Measurements from ENCODE around the gene BNIP5. TPM values are rescaled to one million over a fixed set of nuclear protein-coding genes. Genes with fewer than 3 reads are reported as not detected.

The BNIP5 gene
- total and polyA plus RNA-seq, 2 of the 13 experiments (the other 11 are each of a cell fraction or from before 2014, with no cell fraction given): not detected

DNA sequence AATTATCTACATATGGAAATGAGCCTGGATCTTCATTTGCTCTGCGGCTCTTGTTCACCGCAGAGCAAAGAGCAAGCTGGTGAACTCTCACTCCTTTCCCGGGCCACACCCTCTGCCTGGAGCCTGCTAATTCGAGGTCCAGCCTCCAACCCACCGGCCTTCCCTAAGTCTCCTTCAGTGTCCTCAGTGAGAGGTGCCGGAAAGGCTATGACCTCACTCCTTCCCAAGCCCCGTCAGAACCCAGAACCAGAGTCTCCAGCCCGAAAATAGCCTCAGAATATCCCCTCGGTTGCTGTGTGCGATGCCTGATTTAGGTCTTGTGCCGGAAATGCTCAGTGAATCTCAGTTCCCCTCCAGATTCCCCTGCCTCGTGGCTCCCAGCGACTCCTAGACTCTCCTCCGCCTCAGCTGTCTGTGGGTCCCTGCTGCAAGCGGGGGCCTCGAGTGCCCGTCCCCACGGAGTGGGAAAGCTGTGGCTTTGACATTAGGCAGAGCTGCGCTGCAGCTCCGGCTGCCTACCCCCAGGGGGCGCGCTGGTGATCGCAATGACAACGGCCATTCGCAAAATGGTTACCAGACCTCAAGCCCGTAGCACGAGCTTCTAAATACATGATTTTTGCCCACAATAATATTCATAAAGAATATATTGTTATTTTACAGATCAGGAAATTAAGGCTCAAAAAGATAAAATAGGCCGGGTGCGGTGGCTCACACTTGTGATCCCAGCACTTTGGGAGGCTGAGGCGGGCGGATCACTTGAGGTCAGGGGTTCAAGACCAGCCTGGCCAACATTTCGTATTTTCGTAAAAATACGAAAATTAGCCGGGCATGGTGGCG is 4.1 kb upstream of the BNIP5 start (continued):
- TF ChIP-seq, protein P1, sequence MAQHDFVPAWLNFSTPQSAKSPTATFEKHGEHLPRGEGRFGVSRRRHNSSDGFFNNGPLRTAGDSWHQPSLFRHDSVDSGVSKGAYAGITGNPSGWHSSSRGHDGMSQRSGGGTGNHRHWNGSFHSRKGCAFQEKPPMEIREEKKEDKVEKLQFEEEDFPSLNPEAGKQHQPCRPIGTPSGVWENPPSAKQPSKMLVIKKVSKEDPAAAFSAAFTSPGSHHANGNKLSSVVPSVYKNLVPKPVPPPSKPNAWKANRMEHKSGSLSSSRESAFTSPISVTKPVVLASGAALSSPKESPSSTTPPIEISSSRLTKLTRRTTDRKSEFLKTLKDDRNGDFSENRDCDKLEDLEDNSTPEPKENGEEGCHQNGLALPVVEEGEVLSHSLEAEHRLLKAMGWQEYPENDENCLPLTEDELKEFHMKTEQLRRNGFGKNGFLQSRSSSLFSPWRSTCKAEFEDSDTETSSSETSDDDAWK (CRISPR knock-in tag; IDR thresholded peaks at IDR 0.05): no peak
- TF ChIP-seq, protein P2, sequence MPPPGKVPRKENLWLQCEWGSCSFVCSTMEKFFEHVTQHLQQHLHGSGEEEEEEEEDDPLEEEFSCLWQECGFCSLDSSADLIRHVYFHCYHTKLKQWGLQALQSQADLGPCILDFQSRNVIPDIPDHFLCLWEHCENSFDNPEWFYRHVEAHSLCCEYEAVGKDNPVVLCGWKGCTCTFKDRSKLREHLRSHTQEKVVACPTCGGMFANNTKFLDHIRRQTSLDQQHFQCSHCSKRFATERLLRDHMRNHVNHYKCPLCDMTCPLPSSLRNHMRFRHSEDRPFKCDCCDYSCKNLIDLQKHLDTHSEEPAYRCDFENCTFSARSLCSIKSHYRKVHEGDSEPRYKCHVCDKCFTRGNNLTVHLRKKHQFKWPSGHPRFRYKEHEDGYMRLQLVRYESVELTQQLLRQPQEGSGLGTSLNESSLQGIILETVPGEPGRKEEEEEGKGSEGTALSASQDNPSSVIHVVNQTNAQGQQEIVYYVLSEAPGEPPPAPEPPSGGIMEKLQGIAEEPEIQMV (CRISPR knock-in tag; IDR thresholded peaks at IDR 0.05; ENCODE audit: low read depth): no peak
- no peak for TF ChIP-seq KDM1A (CRISPR knock-in tag; IDR thresholded peaks at IDR 0.05)
- TF ChIP-seq, protein P3, sequence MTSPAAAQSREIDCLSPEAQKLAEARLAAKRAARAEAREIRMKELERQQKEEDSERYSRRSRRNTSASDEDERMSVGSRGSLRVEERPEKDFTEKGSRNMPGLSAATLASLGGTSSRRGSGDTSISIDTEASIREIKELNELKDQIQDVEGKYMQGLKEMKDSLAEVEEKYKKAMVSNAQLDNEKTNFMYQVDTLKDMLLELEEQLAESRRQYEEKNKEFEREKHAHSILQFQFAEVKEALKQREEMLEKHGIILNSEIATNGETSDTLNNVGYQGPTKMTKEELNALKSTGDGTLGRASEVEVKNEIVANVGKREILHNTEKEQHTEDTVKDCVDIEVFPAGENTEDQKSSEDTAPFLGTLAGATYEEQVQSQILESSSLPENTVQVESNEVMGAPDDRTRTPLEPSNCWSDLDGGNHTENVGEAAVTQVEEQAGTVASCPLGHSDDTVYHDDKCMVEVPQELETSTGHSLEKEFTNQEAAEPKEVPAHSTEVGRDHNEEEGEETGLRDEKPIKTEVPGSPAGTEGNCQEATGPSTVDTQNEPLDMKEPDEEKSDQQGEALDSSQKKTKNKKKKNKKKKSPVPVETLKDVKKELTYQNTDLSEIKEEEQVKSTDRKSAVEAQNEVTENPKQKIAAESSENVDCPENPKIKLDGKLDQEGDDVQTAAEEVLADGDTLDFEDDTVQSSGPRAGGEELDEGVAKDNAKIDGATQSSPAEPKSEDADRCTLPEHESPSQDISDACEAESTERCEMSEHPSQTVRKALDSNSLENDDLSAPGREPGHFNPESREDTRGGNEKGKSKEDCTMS (CRISPR knock-in tag; conservative IDR thresholded peaks at IDR 0.05): no peak
- TF ChIP-seq NCOA1 (CRISPR knock-in tag; IDR thresholded peaks at IDR 0.05): no peak
- TF ChIP-seq BCL6 (CRISPR knock-in tag; IDR thresholded peaks at IDR 0.05): peak; percentile 35; the same call in 1 of the 2 replicates
- TF ChIP-seq NR3C1 (CRISPR knock-in tag; IDR thresholded peaks at IDR 0.05): no peak
- no peak for TF ChIP-seq CEBPB (IDR thresholded peaks at IDR 0.05; ENCODE audit: borderline replicate concordance, low read depth, low read length)
- TF ChIP-seq, protein P4, sequence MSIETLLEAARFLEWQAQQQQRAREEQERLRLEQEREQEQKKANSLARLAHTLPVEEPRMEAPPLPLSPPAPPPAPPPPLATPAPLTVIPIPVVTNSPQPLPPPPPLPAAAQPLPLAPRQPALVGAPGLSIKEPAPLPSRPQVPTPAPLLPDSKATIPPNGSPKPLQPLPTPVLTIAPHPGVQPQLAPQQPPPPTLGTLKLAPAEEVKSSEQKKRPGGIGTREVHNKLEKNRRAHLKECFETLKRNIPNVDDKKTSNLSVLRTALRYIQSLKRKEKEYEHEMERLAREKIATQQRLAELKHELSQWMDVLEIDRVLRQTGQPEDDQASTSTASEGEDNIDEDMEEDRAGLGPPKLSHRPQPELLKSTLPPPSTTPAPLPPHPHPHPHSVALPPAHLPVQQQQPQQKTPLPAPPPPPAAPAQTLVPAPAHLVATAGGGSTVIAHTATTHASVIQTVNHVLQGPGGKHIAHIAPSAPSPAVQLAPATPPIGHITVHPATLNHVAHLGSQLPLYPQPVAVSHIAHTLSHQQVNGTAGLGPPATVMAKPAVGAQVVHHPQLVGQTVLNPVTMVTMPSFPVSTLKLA (IDR thresholded peaks at IDR 0.05): no peak
- no peak; a peak in 1 of 4 replicates for TF ChIP-seq KLF16 (CRISPR knock-in tag; IDR thresholded peaks at IDR 0.05)
- TF ChIP-seq, protein P5, sequence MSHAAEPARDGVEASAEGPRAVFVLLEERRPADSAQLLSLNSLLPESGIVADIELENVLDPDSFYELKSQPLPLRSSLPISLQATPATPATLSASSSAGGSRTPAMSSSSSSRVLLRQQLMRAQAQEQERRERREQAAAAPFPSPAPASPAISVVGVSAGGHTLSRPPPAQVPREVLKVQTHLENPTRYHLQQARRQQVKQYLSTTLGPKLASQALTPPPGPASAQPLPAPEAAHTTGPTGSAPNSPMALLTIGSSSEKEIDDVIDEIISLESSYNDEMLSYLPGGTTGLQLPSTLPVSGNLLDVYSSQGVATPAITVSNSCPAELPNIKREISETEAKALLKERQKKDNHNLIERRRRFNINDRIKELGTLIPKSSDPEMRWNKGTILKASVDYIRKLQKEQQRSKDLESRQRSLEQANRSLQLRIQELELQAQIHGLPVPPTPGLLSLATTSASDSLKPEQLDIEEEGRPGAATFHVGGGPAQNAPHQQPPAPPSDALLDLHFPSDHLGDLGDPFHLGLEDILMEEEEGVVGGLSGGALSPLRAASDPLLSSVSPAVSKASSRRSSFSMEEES (CRISPR knock-in tag; IDR thresholded peaks at IDR 0.05): no peak
- TF ChIP-seq, protein P6, sequence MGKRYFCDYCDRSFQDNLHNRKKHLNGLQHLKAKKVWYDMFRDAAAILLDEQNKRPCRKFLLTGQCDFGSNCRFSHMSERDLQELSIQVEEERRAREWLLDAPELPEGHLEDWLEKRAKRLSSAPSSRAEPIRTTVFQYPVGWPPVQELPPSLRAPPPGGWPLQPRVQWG (CRISPR knock-in tag; IDR thresholded peaks at IDR 0.05; ENCODE audit: borderline replicate concordance, low read depth): no peak
- no peak for TF ChIP-seq ATF7-NPFF (CRISPR knock-in tag; IDR thresholded peaks at IDR 0.05; ENCODE audit: low read depth)
- no peak for TF ChIP-seq ZNF383 (CRISPR knock-in tag; IDR thresholded peaks at IDR 0.05; ENCODE audit: borderline replicate concordance)
- peak; percentile 62; the same call in 1 of the 2 replicates for TF ChIP-seq KDM2A (CRISPR knock-in tag; IDR thresholded peaks at IDR 0.05; ENCODE audit: borderline replicate concordance, low read depth)
- TF ChIP-seq, protein P7, sequence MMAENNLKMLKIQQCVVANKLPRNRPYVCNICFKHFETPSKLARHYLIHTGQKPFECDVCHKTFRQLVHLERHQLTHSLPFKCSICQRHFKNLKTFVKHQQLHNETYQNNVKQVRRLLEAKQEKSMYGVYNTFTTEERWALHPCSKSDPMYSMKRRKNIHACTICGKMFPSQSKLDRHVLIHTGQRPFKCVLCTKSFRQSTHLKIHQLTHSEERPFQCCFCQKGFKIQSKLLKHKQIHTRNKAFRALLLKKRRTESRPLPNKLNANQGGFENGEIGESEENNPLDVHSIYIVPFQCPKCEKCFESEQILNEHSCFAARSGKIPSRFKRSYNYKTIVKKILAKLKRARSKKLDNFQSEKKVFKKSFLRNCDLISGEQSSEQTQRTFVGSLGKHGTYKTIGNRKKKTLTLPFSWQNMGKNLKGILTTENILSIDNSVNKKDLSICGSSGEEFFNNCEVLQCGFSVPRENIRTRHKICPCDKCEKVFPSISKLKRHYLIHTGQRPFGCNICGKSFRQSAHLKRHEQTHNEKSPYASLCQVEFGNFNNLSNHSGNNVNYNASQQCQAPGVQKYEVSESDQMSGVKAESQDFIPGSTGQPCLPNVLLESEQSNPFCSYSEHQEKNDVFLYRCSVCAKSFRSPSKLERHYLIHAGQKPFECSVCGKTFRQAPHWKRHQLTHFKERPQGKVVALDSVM (CRISPR knock-in tag; IDR thresholded peaks at IDR 0.05): peak; percentile 88
- no peak for TF ChIP-seq ZNF543 (CRISPR knock-in tag; IDR thresholded peaks at IDR 0.05)

All from HepG2 (cell line).